HEK293 (cell line): ENCODE data around the gene AEN.
A peak's percentile ranks its signal among the peaks of the same experiment; 100 is the strongest.

Experiments
- CTCF ChIA-PET: fragments of 350-600 bp; formaldehyde crosslinking; extraction: SDS; loops from one replicate; lab custom pipeline; 2021; ENCODE audit warnings: antibody characterized with exemption; lab: Yijun Ruan, JAX
- POLR2A ChIA-PET: fragments of 300-600 bp; formaldehyde crosslinking; extraction: SDS; loops from one replicate; lab custom pipeline; 2020; ENCODE audit warnings: antibody characterized with exemption, inconsistent platforms; lab: Yijun Ruan, JAX
- H3K27ac ChIP-seq: fragments of 200-500 bp; sonication (Bioruptor generic); 2 replicates; pipeline ENCODE4 v1.5.1; 2014; ENCODE audit warnings: low read depth, low read length, control low read depth, inconsistent platforms; ENCODE audit errors: extremely low read depth
- H3K36me3 ChIP-seq, 2 experiments: fragments of 200-500 bp in 1 of 2; sonication (Bioruptor generic) in 1 of 2; 1 replicate in 1 of 2; 2 replicates in 1 of 2; pipeline ENCODE4 v1.5.1; 2014 to 2017; ENCODE audit warnings: inconsistent platforms in 2 of 2, low read length in 2 of 2; ENCODE audit not compliant: control insufficient read depth in 2 of 2, insufficient read depth in 1 of 2
- H3K4me1 ChIP-seq: fragments of 200-500 bp; sonication (Bioruptor generic); 2 replicates; pipeline ENCODE4 v1.5.1; 2014; ENCODE audit warnings: mild to moderate bottlenecking, low read length, inconsistent platforms; ENCODE audit not compliant: control insufficient read depth, insufficient read depth
- H3K4me3 ChIP-seq: 2 replicates; pipeline ENCODE4 v1.5.1; 2011; ENCODE audit warnings: low read depth, mild to moderate bottlenecking, control low read depth, low read length, moderate library complexity
- H3K9me3 ChIP-seq: fragments of 200-500 bp; sonication (Bioruptor generic); 2 replicates; pipeline ENCODE4 v1.5.1; 2014; ENCODE audit warnings: low read depth, low read length, inconsistent platforms; ENCODE audit not compliant: control insufficient read depth, insufficient read depth
- GLI4 ChIP-seq: fragments of 450-650 bp; formaldehyde crosslinking; IDR thresholded peaks from 2 replicates; pipeline ENCODE4 v1.5.1; 2016; ENCODE audit warnings: missing biosample characterization, missing genetic modification characterization
- KLF1 ChIP-seq: fragments of 450-650 bp; formaldehyde crosslinking; IDR thresholded peaks from 2 replicates; pipeline ENCODE4 v1.5.1; 2016; ENCODE audit warnings: missing biosample characterization, missing genetic modification characterization
- PRDM4 ChIP-seq: fragments of 450-650 bp; formaldehyde crosslinking; IDR thresholded peaks from 2 replicates; pipeline ENCODE4 v1.5.1; 2017; ENCODE audit warnings: missing biosample characterization, missing genetic modification characterization
- ZBTB7A ChIP-seq: fragments of 450-650 bp; formaldehyde crosslinking; IDR thresholded peaks from 2 replicates; pipeline ENCODE4 v1.5.1; 2016; ENCODE audit warnings: low read depth, missing biosample characterization, missing genetic modification characterization
- ZIC2 ChIP-seq: fragments of 450-650 bp; formaldehyde crosslinking; IDR thresholded peaks from 2 replicates; pipeline ENCODE4 v1.5.1; 2016; ENCODE audit warnings: missing biosample characterization, missing genetic modification characterization
- ZNF239 ChIP-seq: fragments of 450-650 bp; formaldehyde crosslinking; IDR thresholded peaks from 2 replicates; pipeline ENCODE4 v1.5.1; 2016; ENCODE audit warnings: missing biosample characterization, missing genetic modification characterization
- ZNF266 ChIP-seq: fragments of 450-650 bp; formaldehyde crosslinking; IDR thresholded peaks from 2 replicates; pipeline ENCODE4 v1.5.1; 2016; ENCODE audit warnings: missing biosample characterization, missing genetic modification characterization, low read depth
- ZNF366 ChIP-seq: fragments of 450-650 bp; formaldehyde crosslinking; conservative IDR thresholded peaks from 2 replicates; pipeline ENCODE4 v1.5.1; 2016; ENCODE audit warnings: missing biosample characterization, missing genetic modification characterization

AEN gene

GRCh38 chr15:88624971-88625490 is 3.9 kb downstream of the AEN start:
- CTCF ChIA-PET, result interaction anchor here (0.5 to 2.0 kb wide), 6 partner anchors 14 to 270 kb away, joined by 3 to 7 read pairs (median 4); partner anchors contain the start of genes HAPLN3 and ISG20
- no peak overlapping the region for H3K4me3 ChIP-seq
- H3K9me3 ChIP-seq, result no peaks in the 10 kb centered on the region
- TF ChIP-seq GLI4 (tag by site-specific recombination) (peak; percentile 84; the same call in 1 of the 2 replicates), ZBTB7A (tag by site-specific recombination) (no peak)
- no peak overlapping the region for H3K27ac ChIP-seq
- POLR2A ChIA-PET, result no interaction called here
- H3K36me3 ChIP-seq, result peaks cover 35 to 73% of the 10 kb centered on the region in 2 experiments
- peaks cover 15% of the 10 kb centered on the region for H3K4me1 ChIP-seq

DNA sequence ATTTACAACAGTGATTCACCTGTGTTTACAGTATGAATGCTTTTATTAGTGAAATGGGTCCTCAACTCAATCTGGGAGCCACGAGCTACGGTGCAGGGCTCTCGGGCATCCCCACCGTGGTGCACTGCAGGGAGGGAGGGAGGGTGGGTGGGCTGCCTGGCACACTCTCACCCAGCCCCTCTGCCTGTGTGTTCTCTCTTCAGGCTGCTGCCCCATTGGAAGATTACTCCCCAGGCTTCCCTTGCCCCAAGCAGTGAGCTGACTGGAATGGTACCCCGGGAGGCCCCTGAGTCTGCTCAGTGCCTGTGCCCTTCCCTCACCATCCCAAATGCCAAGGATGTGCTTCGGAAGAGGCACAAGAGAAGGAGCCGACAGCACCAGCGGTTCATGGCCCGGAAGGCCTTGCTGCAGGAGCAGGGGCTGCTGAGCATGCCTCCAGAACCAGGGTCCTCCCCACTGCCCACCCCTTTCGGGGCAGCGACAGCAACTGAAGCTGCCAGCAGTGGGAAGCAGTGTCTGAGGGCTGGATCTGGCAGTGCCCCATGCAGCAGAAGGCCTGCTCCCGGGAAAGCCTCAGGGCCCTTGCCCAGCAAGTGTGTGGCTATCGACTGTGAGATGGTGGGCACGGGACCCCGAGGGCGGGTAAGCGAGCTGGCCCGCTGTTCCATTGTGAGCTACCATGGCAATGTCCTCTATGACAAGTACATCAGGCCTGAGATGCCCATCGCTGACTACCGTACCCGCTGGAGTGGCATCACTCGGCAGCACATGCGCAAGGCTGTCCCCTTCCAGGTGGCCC is 5.0 kb downstream of the AEN start:
- TF ChIP-seq ZNF239 (tag by site-specific recombination), result no peak
- ChIA-PET POLR2A (no interaction called here), CTCF (interaction anchor here (0.7 kb wide), 1 partner anchor 140 kb away, joined by 4 read pairs; no protein-coding TSS in a partner anchor)
- peaks cover 15% of the 10 kb centered on the region for H3K4me1 ChIP-seq
- no peaks in the 10 kb centered on the region for H3K9me3 ChIP-seq
- H3K4me3 ChIP-seq, result no peak overlapping the region
- no peak overlapping the region for H3K27ac ChIP-seq
- H3K36me3 ChIP-seq, result peaks cover 46 to 84% of the 10 kb centered on the region in 2 experiments

GRCh38 chr15:88627463-88627862 is 6.3 kb downstream of the AEN start:
- ChIA-PET CTCF (interaction anchor here (0.6 kb wide), 1 partner anchor 545 kb away, joined by 3 read pairs; no protein-coding TSS in a partner anchor), POLR2A (interaction anchor here (0.5 to 0.7 kb wide), 2 partner anchors 9 to 25 kb away, joined by 5 read pairs; no protein-coding TSS in a partner anchor)
- peaks cover 58 to 93% of the 10 kb centered on the region in 2 experiments for H3K36me3 ChIP-seq

GRCh38 chr15:88628018-88628654 is 7.0 kb downstream of the AEN start:
- POLR2A ChIA-PET, result interaction anchor here (0.5 to 0.7 kb wide), 3 partner anchors 9 to 62 kb away, joined by 3 to 5 read pairs (median 5); no protein-coding TSS in a partner anchor
- no peak overlapping the region for H3K27ac ChIP-seq
- 0 out of 2 replicates have a peak, but pooled peaks have one; percentile 12 for TF ChIP-seq ZIC2 (tag by site-specific recombination)
- no peak for TF ChIP-seq ZNF366 (tag by site-specific recombination)
- TF ChIP-seq ZNF266 (tag by site-specific recombination), result no peak
- TF ChIP-seq PRDM4 (tag by site-specific recombination), result no peak
- TF ChIP-seq, all 188 proteins: peak for 1
- CTCF ChIA-PET, result interaction anchor here (0.5 kb wide), 1 partner anchor 327 kb away, joined by 3 read pairs; no protein-coding TSS in a partner anchor
- Histone ChIP-seq H3K4me1 (peaks cover 10% of the 10 kb centered on the region), H3K4me3 (no peak overlapping the region), H3K36me3 (peaks cover 65 to 92% of the 10 kb centered on the region in 2 experiments), H3K9me3 (no peaks in the 10 kb centered on the region)

More at GRCh38 chr15:88627463-88627862, 6.3 kb downstream of the AEN start:
- Histone ChIP-seq H3K4me1 (peaks cover 15% of the 10 kb centered on the region), H3K27ac (no peak overlapping the region), H3K4me3 (no peak overlapping the region), H3K9me3 (no peaks in the 10 kb centered on the region)
- peak; percentile 33; the same call in 1 of the 2 replicates for TF ChIP-seq KLF1 (tag by site-specific recombination)
- TF ChIP-seq ZIC2 (tag by site-specific recombination), result no peak
